GM21381 (cell line): ENCODE data around the gene CEBPB.

Experiments
- ATAC-seq: cut with Tn5 transposase; IDR thresholded peaks from one replicate; pipeline ENCODE4 v1.9.1; 2021; ENCODE audit warnings: mild to moderate bottlenecking, moderate library complexity; ENCODE audit not compliant: unreplicated experiment

The CEBPB gene

DNA sequence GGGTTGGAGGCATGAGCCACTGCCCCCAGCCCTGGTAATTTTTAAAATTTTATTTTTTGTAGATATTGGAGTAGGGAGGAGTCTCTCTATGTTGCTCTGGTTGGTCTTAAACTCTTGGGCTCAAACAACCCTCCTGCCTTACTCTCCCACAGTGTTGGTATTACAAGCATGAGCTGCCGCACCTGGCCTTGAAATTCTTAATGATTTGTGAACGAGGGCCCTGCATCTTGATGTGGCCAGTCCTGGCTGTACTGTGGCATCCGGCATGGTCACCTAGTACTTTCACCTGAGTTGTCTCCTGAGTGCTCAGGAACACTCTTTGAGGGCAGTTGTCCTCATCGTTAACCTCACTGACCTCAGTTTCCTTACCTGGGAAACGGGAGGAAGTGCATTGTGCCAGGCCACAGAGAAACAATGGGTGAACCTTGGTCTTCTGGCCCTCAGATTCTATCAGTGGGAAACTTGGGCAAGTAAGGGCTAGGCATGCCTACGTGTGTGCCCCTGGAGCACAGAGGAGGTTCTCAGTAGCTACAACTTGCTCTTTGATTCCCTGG is 19.5 kb downstream of the CEBPB start:
- no peak for ATAC-seq

DNA sequence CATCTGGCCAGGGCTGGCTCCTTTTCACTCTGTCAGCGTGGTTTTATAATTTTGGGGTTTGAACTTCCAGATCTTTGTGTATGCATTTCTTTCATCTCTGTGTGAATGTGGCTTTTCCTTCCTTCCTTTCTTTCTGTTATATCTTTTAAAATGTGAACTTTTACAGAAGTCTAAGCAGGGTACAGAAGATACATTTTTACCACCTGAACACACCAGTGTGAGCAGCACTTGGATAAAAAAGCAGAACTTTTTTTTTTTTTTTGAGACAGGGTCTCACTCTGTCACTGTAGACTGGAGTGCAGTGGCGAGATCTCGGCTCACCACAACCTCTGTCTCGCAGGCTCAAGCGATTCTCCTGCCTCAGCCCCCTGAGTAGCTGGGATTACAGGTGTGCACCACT is 20.5 kb downstream of the CEBPB start:
- ATAC-seq = no peak

DNA sequence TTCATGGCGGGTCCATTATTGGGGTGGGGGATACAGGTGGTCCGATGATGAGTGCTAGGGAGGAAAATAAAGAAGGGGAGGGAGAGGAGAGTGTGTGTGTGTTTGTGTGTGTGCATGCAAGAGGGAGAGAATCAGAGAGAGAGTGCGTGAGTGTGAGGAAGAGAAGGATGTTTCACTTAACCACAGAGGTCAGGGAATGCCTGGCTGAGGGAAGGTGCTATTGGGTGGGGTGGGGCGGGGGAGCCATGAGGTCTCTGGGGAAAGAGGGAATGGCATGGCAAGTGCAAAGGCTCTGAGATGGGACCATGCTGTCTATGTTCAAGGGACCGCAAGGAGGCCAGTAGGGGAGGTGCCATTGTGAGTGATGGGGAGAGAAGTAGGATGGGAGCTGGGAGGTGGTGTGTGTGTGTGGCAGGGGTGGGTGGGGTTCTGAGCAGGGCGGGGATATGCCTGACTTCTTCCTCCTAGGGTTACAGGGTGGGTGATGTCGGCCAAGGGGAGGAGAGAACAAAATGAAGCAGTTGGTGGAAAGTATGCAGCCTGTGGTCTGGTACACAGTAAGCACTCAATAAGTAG is 23.0 kb downstream of the CEBPB start:
- no peak for ATAC-seq

DNA sequence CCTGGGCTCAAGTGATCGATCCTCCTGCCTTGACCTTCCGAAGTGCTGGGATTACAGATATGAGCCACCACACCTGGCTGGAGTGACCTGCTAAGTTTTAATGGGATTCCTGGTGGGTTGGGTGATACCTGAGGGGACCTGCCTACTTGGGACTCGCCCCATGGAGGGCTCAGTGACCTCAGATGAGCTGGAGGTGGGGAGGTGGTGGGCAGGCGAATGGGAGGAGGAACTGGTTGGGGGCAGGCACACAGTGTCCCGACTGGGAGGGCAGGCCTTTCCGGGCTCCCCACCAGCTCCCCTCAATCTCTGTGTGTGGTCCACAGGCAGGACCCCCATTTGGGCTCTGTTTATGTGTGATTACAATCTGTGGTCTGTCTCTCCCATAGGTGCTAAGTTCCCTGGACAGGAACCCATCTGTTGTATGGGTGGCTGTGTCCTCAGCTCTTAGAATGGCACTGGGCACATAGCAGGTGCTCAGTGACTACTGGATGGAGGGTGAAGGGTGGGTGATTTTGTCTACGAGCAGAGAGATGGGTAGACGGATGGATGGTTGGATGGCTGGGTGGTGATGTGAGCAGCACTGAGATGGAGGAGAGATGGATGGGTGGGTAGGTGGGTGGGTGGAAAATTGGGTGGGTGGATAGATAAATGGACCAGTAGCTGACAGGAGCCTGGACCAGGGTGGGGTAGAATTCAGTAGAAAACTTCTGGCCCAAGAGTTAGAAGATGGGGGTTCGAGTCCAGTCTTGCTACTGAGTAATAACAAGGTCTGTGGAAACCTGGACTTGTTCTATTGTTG is 23.8 kb downstream of the CEBPB start:
- no peak for ATAC-seq

DNA sequence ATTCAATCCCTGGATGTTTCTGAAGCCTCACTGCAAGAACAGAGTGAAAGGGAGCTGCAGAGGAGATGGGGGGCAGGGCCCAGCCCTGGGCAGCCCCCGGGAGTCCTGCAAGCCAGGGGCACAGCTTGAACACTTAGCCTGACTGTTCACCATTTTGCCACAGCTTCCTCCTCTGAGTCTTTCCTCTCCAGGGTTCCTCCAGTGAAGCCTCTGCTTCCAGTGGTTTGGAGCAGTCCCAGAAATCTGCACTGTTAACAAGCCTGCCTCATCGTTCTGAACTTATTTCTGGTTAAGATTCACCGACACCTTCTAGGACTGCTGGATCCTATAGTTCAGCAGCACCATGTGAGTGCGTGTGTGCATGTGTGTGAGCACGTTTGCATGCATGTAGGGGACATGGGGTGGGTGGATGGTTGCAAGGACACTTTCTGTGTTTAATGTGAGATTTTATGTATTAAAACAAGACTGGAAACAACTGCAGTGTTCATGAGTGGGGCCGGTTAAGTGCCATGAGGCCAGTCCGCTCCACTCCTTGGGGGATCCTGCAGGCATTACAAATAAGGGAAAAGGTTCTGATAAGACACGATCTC is 24.6 kb downstream of the CEBPB start:
- no peak for ATAC-seq

DNA sequence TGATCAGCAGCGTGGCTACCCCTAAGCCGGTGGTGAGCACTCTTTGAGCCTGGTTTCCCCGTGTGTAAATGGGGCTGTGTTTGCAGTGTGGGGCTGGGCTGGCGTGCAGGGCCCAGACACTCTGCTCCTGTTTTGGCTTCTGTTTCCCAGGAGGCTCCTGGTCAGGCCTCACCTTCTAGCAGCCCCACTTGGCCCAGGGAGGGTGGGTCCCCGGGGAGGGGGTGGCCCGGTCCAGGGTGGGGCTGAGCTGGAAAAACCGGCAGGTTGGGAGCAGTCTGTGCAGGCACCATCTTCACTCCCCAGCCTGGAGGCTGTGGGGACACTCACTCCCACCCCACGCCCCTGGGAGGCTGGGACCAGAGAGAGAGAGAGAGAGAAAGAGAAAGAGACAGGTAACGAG is 25.3 kb downstream of the CEBPB start:
- no peak for ATAC-seq

DNA sequence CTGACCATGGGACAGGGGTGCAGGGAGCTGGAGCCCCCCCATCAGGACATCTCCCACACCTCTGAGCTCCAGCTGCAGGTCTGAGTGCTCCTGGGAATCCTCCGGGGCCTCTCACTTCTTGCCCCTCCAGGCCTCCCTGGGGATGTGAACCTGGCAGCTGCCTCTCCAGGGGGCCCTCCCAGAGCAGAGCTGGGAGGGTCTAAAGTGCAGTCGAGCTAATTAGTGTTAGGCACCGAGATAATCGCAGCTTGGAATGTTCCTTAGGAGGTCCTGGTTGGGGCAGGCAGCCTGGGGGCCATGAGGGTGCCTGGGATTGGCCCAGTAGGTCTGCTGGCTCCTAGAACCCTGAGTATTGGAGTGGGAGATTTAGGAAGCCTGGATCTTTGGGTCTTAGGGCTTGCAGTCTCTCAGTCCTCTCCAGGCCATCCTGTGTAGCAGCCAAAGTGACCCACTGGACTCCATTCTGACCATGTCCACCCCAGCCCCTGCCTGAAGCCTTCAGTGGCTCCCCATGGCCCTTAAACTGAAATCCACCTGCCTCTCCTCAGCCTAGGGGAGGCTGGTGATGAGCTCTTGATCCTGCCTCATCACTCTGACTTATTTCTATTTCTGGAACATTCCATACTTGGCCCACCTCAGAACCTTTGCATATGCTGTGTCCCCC is 26.0 kb downstream of the CEBPB start:
- no peak for ATAC-seq

DNA sequence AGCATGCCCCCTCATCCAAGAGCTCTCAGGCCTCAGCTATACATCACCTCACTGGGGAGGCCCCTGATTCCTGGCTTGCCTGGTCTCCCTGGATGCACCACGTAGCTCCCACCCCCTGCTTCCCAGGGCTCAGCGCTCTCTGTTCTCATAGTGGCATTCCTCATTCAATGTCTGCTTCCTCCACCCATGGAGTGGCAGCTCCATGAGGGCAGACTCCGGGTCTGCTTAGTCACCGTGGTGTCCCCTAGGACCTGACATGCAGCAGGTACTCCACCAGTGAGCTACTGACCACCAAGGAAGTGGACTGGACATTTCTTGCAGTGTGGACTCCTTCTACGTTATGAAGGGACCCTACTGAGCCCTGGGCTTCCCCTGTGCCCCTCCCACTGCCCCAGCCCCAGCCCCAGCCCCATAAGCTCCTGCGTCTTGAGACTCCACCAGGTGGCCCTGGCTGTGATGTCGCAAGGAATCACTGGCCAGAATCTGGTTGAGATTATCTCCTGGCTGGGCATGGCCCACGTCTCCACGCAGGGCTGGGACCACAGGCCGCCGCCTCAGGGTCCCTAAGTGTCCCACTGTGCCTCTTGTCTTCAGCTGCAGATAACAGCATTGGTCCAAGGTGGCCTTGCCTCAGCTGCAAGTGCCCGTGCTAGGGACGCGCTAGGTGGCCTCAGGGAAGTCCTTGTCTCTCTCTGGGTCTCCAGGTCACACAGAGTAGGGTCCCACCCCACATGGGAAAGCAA is 26.7 kb downstream of the CEBPB start:
- no peak for ATAC-seq

DNA sequence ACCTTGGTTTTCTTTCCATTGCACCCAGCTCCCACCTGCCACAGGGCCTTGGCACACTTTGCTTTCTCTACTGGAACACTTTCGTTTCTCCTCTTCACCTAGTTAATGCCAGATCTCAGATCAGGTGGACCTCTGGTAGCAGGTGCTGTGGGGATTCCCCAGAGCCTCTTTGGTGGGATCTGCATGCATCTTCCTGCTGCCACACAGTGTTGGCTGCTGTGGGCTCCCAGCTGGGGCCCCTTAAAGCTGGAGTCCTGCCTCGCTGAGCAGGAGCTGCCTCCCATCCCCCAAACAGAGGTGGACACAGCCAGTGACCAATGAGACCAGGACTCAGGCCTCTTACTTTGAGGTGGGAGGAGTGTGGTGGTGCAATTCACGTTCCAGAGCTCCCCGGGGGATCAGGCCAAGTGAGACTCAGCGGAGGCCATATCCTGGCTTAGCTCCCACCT is 28.4 kb downstream of the CEBPB start:
- no peak for ATAC-seq

DNA sequence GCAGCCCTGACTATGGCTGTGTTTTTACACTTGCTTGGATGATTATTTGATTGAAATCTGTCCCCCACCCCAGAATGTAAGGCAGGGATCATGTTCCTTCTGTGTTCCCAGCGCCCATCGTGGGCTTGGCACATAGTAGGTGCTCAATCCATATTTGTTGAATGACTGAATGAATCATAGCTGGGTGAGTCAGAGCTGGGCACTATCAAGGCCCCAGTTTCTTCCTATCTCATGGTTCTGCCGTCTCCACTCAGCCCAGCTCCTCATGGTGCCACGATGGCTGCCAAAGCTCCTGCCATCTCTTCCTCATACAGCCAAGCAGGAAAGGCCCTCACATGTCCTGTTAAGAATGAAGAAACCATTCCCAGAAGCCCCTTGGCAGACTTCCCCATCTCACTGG is 29.0 kb downstream of the CEBPB start:
- no peak for ATAC-seq

DNA sequence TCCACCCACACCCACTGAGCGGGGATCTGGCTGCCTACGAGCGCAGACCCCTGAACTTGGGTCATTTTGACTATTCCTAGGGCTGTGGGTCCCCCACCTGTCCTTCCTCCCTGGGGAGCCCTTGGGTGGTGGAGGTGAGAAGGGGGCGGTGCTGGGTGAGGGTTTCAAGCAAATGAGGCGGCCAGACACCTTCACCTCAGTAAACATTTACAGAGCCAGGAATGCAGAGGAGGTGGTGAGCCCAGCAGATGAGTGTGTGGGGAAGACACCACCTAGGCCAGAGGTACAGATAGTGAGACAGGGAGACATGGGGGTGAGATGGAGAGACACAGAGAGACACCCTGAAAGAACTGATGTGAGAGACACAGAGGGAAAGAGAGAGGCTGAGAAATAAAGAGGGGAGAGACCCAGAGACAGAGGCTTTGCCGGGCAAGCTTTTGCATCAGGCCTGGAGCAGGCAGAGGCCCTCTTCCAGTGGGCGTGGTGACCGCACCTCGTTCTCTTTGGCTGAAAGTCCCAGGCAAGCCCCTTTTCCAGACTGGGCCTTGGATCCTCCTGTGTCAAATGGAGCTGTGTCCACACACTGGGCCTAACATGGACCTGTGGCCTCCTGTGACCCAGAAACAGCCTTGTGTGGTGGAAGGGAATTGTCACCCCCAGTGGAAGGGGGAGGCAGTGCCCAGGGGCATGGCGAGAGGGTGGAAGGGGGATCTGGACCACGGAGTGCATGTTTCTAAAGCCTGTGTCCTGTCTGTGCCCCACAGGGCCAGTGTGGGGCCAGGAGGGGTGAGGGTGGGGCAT is 29.7 kb downstream of the CEBPB start:
- ATAC-seq = no peak

DNA sequence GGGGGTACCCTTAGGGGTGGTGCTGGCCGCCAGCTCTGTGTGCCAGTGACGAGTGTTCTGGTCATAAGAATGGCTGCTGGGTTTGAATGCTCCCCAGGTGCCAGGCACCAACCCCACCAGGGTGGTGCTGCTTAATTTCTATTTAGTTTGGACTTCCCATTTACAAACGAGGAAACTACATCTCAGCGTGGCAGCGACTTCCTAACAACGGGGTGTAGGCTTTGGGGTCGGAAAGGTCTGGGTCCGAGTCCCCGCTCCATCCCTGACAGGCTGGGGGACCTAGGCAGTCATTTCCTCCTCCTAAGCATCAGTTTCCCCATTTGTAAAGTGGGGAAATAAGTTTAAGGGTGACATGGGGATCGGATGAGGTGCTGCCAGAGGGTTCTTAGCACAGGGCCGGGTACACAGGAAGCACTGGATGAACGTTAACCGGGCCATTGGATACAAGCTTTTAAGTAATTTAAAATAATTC is 30.3 kb downstream of the CEBPB start:
- ATAC-seq = no peak

DNA sequence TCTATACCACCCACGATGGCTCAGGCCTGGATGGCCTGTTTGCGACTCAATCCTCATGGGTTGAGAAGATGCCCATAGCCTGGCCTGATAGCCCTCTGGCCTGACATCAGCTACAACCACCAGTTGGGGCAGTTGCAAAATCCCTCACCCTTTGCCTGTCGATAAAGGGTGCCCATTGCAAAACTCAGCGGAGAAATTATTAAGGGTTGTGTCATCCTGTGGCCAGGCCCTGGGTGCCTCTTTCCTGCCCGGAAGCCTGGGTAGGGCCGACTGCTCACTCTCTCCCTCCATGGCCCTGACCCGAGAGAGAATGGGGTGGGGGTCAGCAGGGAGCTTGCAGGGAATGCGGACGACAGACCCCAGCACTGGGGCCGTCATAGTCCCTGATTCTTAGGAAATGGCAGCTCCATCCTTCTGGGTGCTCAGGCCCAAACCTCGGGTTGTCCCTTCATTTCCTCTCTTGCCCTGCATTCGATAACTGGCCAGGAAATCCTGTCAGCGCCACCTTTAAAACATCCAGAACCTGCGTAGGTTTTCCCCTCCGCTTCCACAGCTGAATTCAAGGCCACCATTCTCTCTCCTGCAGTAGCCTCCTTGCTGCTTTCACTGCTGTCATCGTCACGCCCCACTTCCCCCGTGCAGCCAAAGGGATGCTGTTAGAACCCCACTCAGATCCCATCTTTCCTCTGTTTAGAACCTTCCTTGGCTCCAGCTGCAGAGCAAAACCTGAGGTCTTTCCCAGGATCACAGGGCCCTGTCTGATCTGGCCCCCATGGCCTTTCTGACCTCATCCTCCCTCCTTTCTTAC is 31.1 kb downstream of the CEBPB start:
- no peak for ATAC-seq

DNA sequence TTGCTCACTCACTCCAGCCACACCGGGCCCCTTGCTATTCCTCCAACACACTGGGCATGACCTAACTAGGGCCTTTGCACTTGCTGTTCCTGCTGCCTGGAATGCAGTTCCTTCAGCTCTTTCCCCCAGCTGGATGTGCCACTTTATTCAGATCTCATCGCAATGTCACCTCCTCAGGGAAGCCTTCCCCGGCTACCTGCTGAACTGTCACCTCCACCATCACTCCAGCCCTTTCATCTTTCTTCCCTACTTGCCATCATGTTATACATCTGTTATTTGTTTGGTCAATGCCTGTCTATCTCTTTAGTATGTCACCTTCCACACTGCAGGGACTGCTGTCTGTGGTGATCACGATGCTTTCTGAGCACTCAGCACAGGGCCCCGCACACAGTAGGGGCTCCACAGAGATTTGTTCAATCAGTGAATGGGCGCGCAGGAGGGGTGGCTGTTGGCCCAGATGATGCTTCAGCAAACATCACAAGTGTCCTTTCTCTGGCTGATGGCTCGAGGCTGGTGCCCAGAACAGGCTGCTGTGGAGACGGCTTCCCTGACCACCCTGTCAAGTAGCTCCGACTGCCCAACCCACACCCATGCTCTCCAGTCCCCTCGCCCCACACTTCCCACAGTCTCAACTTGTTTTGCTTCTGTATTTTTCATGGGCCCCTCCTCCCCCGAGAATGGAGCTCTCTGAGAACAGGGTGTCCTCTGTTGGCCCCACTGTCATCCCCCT is 31.8 kb downstream of the CEBPB start:
- ATAC-seq = no peak

DNA sequence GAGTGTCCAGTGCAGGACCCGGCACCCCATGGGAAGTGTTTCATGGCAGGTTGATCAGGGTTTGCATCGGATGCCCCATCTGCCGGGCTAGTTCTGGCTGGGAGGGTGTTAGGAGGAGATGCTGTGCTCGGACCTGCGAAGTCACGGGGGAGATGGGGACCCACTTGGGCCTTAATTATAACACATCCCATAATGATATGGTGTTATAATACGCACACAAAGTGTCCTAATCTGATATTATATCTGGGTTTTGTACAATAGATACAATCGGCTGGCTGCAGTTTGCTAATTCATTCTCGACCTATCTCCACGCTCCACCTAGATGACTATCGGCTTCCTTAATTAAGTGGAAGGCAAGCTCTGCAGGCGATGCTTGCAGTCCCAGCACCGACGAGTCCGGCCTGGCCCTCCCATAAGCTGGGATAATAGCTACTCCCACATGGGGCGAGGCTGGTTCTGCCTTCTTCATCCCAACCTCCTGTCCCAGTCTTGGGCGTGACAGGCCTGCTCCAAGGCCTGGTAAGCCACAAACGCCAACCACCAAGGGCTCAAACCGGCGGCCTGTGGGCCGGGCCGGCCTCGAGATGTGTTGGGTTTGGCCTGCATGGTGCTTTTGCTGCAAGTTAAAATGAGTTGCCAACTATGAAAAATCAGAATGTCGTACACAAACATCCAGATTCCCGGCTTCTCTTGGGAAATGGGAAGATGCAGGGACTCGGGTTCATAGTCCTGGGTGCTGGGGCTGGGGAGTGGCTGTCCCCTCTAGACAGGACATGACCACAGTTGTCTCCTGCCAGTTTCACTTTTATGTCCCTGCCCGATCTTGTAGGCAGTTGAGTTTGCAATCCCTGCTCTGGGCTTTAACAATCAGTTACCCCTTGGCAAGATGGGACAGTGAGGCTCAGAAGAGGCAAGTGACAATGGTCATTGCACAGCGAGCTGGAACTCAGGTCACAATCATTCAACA is 32.7 kb downstream of the CEBPB start:
- ATAC-seq = no peak

DNA sequence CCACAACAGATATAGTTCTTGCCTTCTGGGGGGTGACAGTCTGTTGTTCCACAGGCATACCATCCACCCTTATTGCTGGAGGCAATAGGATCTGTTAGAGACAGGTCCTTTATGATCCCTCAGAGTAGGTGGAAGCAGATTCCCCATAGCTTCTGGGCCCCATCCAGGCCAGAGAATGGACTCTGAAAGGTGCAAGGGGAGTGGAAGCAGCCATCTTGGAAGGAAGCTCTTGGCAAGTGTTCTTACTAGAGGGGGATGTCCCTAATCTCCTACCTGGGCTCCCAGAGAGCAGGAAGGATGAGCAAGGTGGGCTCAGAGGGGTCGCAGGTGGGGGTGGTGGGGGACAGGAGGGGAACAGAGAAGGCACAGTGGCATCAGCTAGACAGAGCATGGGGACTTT is 33.4 kb downstream of the CEBPB start:
- ATAC-seq = no peak

DNA sequence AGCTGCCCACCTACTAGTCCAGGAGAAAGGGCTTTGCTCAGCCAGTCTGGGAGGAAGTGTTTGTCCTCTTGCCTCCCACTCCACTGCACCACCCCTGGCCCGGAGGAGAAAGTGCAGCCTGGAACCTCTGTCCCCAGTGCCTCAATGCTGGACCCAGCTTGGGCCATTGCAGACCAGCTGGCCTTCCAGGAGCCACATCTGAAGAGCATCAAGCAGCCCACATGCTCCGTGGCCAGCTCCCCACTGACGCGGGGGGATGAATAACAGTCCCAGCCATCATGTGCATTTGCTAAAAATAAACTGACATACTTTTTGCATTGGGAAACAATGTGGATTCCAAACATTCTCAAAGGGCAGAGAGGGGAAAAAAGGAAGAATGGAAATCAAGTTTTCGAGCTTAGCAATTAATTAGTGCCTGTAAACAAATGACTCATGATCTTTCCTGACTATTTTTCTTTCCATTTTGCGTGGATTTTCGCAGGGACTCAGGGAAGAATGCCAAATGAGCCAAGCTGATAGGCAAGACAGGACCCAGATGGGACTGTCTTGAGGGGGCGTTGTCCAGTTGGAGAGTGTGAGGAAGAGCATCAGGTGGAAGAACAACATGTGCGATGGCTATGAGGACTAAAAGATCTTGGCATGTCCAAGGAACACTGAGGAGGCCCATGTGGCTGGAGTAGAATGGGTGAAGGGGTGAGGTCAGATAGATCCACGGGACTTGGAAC is 34.1 kb downstream of the CEBPB start:
- ATAC-seq = no peak
